PFSK-1 (cell line): ENCODE data around the gene SPRY1.

Source experiments
- FOXP2 ChIP-seq: optimal IDR thresholded peaks from 2 replicates; pipeline ENCODE3; 2011; ENCODE audit warnings: borderline replicate concordance, control low read depth, inconsistent platforms; ENCODE audit not compliant: insufficient read depth; ENCODE audit errors: extremely low read length, extremely low read depth
- POLR2AphosphoS5 ChIP-seq: IDR thresholded peaks from 2 replicates; pipeline ENCODE4 v1.6.1; 2012; ENCODE audit warnings: low read depth, mild to moderate bottlenecking, control low read depth, low read length, moderate library complexity
- REST ChIP-seq, 2 experiments: IDR thresholded peaks; 2 replicates each; pipeline versions ENCODE4 v1.6.1 to v1.8.0; 2011 to 2012; ENCODE audit warnings: low read depth in 2 of 2, low read length in 2 of 2, control low read depth in 1 of 2, inconsistent platforms in 1 of 2, mild to moderate bottlenecking in 1 of 2, moderate library complexity in 1 of 2; ENCODE audit not compliant: insufficient read depth in 1 of 2
- SIN3A ChIP-seq: IDR thresholded peaks from 2 replicates; pipeline ENCODE4 v1.6.1; 2012; ENCODE audit warnings: mild to moderate bottlenecking, low read length, moderate library complexity, borderline replicate concordance; ENCODE audit not compliant: insufficient read depth
- TAF1 ChIP-seq: IDR thresholded peaks from 2 replicates; pipeline ENCODE4 v1.6.1; 2012; ENCODE audit warnings: low read length, control low read depth, borderline replicate concordance; ENCODE audit not compliant: insufficient read depth

The SPRY1 gene

GRCh38 chr4:123403080-123403604 is 6.5 kb downstream of the SPRY1 start:
- no peak for TF ChIP-seq TAF1
- TF ChIP-seq SIN3A = no peak
- no peak for TF ChIP-seq FOXP2
- TF ChIP-seq POLR2AphosphoS5 = no peak
- no peak for TF ChIP-seq REST (IDR thresholded peaks at IDR 0.05; ENCODE audit: insufficient read depth in 1 of 2, low read depth in 2 of 2, low read length in 2 of 2)

- TF ChIP-seq POLR2AphosphoS5 = no peak
Observed at GRCh38 chr4:123404533-123404932, 7.9 kb downstream of the SPRY1 start.

- TF ChIP-seq TAF1 (no peak), REST (IDR thresholded peaks at IDR 0.05; ENCODE audit: insufficient read depth in 1 of 2, low read depth in 2 of 2, low read length in 2 of 2) (no peak), SIN3A (no peak), FOXP2 (no peak), POLR2AphosphoS5 (no peak)
Observed at GRCh38 chr4:123405267-123405865, 8.8 kb downstream of the SPRY1 start.

GRCh38 chr4:123406872-123407271 is 10.3 kb downstream of the SPRY1 start:
- TF ChIP-seq SIN3A (no peak), REST (IDR thresholded peaks at IDR 0.05; ENCODE audit: insufficient read depth in 1 of 2, low read depth in 2 of 2, low read length in 2 of 2) (no peak), TAF1 (no peak), POLR2AphosphoS5 (no peak), FOXP2 (no peak)

GRCh38 chr4:123408471-123409084 is 12.0 kb downstream of the SPRY1 start:
- TF ChIP-seq REST (IDR thresholded peaks at IDR 0.05; ENCODE audit: insufficient read depth in 1 of 2, low read depth in 2 of 2, low read length in 2 of 2) = no peak
- no peak for TF ChIP-seq TAF1
- TF ChIP-seq FOXP2 = no peak
- no peak for TF ChIP-seq SIN3A
- no peak for TF ChIP-seq POLR2AphosphoS5
